GM18508 (cell line): Measurements from ENCODE around the gene TBC1D22A.
"Not testable (repeated sequence)": the region's sequence is repeated elsewhere in the genome, so short reads cannot be mapped to it uniquely, and the experiment has no call there.

ENCODE experiments used
- ATAC-seq: cut with Tn5 transposase; IDR thresholded peaks from one replicate; pipeline ENCODE4 v1.9.1; 2021; ENCODE audit warnings: moderate number of reproducible peaks; ENCODE audit not compliant: insufficient read depth, unreplicated experiment

The TBC1D22A gene

GRCh38 chr22:47165338-47166032, 403.0 kb downstream of the TBC1D22A start:
- ATAC-seq = no peak

GRCh38 chr22:47166033-47166404, 403.6 kb downstream of the TBC1D22A start:
- no peak for ATAC-seq

- ATAC-seq = no peak
Measured at GRCh38 chr22:47166446-47167016, 404.1 kb downstream of the TBC1D22A start.

GRCh38 chr22:47167056-47167455, 404.6 kb downstream of the TBC1D22A start:
- no peak for ATAC-seq

GRCh38 chr22:47167921-47168320, 405.5 kb downstream of the TBC1D22A start:
- ATAC-seq = not testable (repeated sequence)

- no peak for ATAC-seq
Measured at GRCh38 chr22:47168441-47168840, 406.0 kb downstream of the TBC1D22A start.

- ATAC-seq = no peak
Measured at GRCh38 chr22:47168900-47169800, 406.7 kb downstream of the TBC1D22A start.

- no peak for ATAC-seq
Measured at GRCh38 chr22:47169801-47170140, 407.3 kb downstream of the TBC1D22A start.

- not testable (repeated sequence) for ATAC-seq
Measured at GRCh38 chr22:47170511-47171440, 408.3 kb downstream of the TBC1D22A start.

- ATAC-seq = no peak
Measured at GRCh38 chr22:47171441-47172221, 409.2 kb downstream of the TBC1D22A start.

GRCh38 chr22:47172771-47173534, 410.5 kb downstream of the TBC1D22A start:
- no peak for ATAC-seq

- no peak for ATAC-seq
Measured at GRCh38 chr22:47173535-47174021, 411.1 kb downstream of the TBC1D22A start.

- no peak for ATAC-seq
Measured at GRCh38 chr22:47174096-47174495, 411.6 kb downstream of the TBC1D22A start.

- ATAC-seq = no peak
Measured at GRCh38 chr22:47174671-47175112, 412.2 kb downstream of the TBC1D22A start.

- no peak for ATAC-seq
Measured at GRCh38 chr22:47175151-47176025, 412.9 kb downstream of the TBC1D22A start.

- no peak for ATAC-seq
Measured at GRCh38 chr22:47176026-47176389, 413.6 kb downstream of the TBC1D22A start.

- no peak for ATAC-seq
Measured at GRCh38 chr22:47176573-47177333, 414.3 kb downstream of the TBC1D22A start.
